Measurements from ENCODE around the gene SMARCAL1.

The SMARCAL1 gene

DNA sequence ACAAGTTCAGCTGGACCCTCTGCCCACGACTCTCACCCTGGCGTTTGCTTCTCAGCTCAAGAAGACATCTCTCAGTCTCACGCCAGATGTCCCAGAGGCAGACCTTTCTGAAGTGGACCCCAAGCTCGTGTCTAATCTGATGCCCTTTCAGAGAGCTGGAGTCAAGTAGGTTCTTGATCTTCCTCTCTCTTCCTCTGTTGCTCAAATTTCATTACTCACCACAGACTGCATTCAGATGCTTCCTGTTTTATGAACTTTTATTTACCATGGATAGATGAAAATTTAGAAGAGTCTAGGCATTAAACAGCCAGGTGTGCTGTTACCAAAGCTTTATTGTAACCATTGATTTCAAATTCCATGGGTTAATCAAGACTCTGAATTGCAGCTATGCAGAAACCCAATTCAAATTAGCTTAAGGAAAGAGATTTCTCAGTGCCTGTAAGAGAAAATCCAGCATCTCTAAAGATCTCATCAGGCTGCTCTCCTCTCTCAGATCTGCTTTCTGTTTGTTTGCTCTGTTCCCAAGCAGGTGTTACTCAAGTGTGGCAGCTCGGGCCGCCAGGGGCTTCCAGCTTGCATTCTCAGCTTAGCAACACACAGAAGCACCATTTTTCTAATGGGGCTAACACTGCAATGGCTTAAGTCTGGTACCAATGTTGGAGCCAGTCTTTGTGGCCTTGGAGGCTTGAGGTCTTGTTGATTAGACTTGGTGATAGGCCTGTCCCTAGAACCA lies 16.5 kb downstream of the SMARCAL1 start:
- no peak for DNase-seq

DNA sequence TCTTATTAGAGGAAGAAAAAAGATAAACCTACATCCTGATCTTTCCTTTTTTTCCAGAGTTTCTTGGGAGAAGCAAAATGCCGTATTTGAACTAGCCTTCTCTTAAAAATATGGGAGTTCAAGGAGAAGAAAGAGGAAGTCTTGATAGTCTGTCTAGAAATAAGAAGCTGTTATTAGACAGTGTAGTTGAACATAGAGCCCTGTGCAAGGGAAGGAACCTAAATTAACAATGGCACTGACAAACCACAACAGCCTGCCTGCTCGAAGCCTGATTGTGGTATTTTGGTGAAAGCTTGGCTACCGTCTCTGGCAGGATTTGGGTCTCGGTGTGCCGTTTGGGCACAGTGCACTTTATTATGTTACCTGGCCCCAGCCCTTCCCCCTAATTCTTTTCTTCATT lies 17.1 kb downstream of the SMARCAL1 start:
- DNase-seq, result no peak

DNA sequence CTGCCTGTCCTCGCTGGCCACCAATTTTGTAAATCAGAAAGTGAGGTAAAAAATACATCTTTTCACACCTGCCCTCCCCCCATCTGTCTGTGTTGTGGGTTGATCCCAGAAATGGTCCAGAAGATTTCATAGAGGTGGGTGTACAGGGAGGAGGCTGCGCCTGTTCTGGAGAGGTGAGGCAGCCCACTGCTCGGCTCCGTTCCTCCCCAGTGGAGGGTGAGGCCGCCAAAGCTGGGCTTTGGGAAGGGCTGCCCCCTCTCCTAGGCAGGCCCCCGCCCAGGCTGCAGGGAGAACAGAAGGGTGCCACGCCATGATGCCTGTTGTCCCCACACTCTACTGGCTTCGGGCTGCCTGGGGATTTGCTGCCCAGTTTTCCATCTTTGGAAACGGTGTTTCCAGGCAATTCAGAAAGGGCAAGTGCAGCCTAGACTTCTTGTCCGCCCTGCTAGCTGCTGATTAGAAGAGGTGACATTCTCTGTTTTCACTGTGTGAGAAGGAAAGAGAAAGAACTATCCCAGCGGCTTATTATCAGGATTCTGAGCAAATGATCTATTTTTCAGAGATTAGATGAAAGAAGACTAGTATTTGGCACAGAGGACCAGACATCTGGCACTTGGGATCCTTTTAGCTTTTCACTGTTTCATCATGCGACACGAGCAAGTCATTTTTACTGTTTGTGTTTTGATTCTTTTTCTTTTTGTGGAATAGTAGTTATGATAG lies 18.7 kb downstream of the SMARCAL1 start:
- DNase-seq, result no peak

DNA sequence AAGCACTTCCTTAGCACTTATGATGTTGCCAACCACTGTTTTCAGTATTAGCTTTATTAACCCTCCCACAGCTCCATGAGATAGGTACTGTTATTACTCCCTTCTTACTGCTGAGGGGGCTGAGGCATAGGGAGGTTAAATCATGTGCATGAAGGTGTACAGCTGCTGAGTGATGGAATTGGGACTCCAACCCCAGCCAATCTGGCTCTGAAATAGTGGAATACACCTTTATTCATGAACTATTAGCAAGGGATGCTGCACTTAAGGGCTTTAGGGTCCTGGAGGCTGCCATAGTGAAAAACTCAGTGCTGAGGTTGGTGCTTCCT lies 19.2 kb downstream of the SMARCAL1 start:
- no peak for DNase-seq

DNA sequence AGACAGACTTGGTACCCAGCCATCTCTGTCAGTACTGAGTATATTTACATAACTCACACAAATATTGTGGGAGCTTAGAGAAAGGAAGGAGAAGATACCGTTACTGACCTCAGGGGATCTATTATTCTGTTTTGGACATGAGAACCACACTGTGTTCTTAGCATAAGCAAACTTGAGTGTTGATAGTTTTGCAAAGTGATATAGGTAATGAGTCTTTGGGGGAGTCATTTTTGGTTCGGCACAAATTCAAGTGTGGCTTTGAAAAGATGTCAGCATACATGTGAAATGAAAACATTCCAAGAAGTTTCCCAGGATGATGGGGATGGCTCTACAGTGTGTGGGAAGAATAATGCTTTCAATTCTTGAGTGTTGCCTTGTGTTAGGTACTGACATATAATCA lies 24.1 kb downstream of the SMARCAL1 start:
- DNase-seq, result no peak

DNA sequence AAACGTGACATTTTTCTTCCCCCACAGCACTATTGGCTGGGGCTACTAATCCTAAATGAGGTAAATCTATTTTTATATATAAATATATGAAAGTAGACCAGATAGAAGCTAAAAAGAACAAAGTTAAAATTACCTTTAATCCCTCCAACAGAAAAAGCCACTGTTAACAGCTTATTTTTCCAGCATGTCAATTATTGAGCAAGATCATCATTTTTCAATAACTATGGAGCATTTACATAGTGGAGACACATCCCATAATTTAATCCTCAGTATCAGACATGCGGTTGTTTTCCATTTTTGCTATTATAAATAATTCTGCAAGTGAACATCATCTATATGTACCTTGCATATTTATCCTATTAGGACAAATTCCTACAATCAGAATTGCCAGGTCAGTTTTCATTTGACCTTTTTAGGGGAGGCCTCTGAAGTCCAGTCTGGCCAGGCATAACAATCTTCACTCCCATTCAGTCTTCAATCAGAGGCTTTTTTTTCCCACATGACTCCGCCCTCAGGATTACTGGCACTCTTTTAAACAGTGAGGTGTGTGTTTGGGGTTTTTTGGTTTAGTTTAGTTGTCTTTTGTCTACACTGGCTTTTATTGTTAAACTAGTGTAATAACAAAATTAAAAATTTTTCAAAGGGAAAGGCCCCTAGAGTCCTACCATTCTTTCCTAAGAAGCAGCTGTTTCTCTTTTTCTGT lies 29.2 kb downstream of the SMARCAL1 start:
- no peak for DNase-seq

DNA sequence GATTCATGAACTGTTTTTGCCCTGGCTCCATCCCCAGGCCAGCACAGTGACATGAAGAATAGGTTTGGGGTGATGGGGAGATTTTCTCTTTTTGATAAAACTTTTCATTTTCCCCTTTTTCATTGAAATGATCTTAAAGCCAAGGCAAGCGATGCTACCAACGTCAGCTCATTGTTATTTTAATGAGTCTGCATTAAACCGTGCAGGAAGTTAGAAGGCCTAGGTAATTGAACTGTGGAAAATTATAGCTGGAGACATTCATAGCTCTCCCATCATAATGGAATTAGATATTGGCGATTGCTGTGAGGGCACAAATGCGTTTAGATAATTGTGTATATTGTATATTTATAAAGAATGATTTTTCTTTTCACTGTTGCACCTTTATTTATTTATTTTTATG lies 33.2 kb downstream of the SMARCAL1 start:
- DNase-seq, result no peak

DNA sequence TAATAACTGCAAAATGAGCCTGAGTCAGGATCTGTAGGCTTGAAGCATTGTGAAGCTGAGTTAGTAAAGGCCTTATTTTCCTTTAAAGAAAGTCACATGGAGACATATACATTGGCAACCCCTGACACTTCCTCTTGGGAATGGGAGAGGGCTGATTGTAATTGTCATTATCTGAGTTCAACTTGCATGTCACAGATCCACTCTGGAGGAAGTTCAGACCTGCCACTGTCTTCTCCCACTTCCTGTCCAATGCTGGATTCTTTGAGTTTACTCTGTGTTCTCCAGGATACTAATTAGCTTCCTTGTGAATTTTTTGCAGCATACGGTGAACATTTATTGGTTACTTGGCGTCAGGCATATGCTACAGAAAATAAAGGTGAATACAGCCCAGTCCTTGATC lies 34.1 kb downstream of the SMARCAL1 start:
- no peak for DNase-seq

DNA sequence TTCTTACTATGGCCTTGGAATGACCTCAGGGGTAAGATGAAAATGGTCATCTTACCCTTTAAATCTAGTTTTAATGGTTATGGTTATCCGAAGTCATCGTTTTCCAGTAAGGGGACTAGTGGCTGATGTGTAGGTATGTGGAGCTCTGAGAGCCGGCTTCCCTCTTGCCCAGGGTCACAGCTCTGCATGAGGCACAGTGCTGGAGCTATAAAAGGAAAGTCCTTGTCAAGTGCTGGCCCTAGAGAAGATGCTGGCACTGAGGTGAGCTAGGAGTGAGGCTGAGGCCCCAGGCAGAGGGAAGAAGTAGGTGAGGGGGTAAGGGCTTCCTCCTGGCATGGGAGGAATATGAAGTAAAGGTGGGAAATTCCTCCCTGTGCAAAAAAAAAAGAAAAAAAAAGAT lies 35.0 kb downstream of the SMARCAL1 start:
- no peak for DNase-seq

DNA sequence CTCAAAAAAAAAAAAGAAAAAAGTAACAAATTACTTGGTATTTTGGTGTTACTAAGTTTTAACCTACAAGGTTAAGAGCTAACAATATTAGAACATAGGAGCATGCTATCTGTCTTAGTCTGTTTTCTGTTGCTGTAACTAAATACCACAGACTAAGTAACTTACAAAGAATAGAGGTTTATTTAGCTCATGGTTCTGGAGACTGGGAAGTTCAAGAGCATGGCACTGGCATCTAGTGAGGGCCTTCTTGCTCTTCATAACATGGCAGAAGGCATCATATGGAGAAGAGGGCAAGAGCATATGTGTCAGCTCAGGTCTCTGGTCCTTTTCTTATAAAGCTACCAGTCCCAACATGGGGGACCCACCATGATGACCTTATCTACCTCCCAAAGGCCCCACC lies 36.5 kb downstream of the SMARCAL1 start:
- no peak for DNase-seq

DNA sequence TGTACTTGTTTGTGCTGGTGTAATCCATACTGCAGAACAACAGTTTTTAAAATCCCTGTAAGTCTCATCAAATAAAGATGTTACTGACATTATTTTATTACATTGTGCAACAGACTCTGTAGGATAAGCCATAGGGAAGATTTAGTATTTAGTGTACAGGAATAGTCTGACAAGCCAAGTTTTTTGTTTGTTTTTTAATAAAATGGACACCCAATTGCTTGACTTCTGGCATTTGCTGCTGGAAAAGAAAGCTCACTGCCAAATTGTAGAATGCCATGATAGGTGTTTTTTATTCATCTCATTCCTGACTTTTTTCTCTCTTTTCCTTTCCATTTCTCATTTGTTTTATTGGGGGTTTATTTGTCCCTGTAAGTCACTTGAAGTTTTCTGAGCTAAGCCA lies 38.1 kb downstream of the SMARCAL1 start:
- DNase-seq, result no peak

DNA sequence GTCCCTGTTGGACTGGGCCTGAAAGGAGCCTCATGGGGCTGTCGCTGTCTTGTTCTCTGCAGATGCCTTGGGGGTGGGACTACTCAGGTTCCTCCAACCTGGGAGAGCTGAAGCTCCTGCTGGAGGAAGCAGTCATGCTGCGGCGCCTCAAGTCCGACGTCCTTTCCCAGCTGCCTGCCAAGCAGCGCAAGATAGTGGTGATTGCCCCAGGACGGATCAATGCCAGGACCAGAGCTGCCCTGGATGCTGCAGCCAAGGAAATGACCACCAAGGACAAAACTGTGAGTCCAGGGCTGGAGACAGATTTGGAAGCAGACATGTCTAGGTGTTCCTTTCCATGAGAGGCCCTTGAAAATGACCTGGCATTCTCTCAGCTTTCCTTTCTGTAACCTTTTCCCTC lies 38.5 kb downstream of the SMARCAL1 start:
- DNase-seq, result no peak

DNA sequence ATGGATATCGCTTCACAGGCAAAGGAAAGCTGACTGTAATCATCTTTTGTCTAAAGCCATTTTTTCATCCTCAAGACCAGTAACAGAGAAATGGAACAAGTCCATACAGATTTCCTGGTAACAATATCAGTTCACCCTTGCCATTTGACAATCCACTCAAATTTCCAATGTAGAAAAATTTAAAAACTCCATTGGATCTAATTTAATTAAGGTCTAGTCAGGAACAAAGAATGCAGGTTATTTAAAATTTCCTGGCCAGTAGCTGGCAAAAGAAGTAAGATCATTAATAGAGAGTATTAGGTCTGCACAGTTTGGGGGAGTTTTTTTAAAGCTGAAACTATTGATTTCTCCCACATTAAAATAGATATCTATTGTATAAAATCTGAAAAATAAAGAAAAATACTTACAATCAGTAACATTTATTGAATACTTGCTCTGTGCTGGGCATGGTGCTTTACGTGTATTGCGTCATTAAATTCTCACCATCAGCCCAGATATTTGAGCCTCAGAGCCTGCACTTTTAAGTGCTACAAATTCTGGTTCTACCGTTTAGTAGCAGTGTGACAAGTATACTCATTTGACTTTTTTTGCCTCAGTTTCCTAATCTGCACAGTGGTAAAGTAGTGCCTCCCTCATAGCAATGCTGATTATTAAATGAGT lies 41.8 kb downstream of the SMARCAL1 start:
- no peak for DNase-seq

DNA sequence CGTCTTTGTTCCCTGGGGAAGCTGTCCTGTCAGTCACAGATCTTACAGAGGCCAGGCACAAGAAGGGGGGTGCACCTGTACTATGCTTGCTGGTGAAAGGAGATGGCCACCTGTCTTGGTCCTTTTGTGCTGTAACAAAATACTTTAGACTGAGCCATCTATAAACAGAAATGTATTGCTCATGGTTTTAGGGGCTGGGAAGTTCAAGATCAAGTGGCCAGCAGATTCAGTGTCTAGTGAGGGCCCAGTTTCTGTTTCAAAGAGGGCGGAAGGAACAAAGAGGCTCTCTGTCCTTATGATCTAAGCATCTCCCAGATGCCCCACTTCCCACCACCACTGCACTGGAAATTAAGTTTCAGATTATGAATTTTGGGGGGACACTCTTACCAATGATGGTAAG lies 50.9 kb downstream of the SMARCAL1 start:
- DNase-seq, result no peak

DNA sequence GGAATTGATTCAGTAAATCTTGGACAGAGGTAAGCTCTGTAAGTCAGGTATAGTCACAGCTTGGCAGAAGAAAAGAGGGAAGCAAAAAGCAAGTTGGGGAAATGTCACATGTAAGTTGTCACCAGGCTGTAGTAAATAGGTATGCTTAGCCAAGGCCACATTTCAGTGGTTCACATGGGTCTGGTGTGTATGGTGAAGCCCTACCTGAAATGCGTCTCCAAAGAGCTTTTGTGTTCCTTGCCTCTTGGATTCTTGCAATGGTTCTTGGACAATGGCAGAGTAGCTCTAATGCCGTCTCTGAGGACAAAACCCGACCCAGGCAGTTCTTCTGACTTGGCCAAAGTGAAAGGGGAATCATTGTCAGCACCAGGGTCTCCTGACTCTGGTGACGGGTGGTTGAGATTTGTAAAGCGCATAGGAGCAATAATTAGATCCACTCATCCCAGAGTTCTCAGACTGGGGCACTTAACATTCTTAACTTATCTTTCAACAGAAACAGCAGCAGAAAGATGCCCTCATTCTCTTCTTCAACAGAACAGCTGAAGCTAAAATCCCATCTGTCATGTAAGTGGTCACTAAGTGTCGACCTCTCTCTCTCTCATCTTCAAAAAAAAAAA lies 51.9 kb downstream of the SMARCAL1 start:
- DNase-seq, result no peak

DNA sequence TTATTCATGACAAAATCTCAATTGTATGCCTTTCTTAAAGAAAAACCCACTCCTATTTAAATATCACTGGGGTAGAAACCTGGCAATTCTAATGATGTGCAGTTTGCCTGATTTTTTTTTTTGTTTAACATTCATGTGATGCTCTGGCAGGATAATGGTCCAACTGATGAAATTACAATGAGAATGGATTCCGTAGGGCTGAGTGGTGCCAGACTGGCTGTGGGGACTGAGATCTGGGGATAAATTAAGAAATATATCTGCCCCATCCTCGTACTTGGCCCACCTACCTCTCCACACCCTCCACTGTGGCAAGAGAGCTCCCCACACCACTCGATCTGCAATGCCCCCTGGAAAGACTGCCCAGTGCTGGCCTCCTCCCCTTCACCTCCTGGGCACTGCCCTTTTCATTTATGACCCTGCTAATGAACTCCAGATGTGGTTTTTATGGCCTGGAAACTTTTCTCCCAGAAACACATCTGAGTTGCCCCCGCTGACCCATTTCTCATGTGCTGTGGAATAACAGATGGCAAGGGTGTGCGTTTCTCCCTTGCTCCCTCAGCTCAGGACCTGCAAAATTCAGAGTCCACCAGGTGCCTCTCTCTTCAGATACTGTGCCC lies 53.4 kb downstream of the SMARCAL1 start:
- no peak for DNase-seq

DNA sequence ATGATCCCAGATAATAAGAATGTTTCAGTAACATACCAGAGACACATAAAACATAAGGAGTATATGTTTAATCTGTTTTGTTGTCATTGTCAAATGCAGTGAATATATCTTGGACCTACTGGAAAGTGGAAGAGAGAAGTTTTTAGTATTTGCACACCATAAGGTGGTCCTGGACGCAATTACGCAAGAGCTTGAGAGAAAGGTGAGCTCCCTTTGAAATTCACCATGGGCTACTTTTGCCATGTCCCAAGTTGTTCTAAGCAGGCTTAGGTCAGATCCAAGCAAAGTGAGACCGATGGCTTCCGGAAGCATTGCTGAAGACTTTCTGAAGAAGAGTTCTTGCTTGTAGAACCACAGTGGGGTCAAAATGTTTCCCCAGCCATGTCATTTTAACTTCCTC lies 55.6 kb downstream of the SMARCAL1 start:
- DNase-seq, result no peak

DNA sequence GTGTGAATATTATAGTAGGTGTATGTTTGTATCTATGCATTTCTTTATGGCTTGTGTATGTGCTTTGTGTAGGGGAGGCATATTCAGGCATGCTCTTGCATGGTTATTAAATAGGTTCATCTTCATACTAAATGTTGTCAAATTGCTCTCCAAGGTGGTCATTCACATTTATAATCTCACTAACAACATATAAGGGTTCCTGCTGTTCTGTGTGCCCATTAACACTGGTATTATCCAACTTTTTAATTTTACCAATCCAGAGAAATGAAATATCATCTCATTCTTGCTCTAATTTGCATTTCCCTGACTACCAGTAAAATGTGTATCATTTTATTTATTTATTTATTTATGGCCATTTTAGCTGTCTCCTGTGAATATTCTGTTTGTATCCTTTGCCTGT lies 57.4 kb downstream of the SMARCAL1 start:
- DNase-seq, result no peak

DNA sequence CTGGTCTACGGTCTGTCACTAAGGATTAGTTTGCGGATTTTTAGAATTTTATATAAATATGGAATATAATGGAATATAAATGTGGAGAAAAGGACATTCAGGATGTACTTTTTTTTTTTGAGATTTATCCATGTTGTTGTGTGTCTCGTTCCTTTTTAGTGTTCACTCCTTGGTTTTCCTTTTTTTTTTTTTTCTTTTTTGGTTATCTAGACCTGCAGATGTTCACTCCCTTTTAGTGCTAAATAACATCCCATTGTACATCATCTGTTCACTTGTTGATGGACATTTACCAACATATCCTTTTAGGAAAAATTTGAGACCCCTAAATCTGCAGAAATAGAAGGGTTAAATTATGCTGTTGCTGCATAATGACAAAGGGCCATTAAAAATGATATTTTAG lies 60.9 kb downstream of the SMARCAL1 start:
- DNase-seq, result no peak

DNA sequence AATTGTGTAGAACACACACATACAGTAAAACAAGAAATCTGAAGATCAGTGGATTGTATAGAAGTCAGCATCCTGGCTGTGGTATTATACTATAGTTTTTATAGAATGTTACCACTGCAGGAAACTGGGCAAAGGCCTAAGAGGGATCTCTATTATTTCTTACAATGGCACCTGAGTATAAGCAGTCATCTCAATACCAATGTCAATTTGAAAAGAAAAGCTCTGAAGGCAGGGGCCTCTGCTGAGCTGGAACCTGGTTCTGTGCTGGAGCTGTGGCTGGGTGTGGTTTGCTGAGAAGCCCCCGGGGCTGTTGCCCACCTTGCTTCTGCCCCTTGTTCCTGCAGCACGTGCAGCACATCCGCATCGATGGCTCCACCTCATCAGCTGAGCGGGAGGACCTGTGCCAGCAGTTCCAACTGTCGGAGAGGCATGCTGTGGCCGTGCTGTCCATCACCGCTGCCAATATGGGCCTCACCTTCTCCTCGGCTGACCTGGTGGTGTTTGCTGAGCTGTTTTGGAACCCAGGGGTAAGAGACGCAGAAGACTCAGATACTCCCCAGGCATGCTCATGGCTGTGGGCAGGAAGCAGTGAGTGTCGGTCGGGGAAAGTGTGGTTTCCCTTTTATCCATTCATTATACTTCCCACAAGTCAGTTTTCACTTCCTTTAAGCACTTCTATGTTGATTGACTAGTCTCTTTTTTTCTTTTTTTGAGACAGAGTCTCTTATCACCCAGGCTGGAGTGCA lies 62.8 kb downstream of the SMARCAL1 start:
- no peak for DNase-seq

DNA sequence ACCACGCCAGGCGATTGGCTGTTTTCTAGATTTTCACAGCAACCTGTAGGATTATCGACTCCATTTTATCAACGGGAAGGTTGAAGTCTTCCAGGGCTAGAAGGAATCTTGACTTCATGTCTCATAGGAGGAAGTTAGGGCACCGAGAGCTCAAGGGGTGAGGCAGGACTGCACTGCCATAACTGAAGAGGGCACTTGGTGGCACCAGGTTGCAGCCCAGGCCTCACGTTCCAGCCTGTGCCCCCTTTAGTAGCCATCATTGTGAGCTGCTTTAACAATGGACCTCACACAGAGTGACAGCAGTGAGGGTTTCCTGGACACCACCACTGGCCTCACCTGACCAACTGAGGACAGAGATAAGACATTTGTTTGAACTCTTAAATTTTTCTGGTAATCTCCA lies 63.5 kb downstream of the SMARCAL1 start:
- no peak for DNase-seq
